GM12878 (cell line): ENCODE measurements around the gene GH1. TPM values are rescaled to one million over a fixed set of nuclear protein-coding genes. Genes with fewer than 3 reads are reported as not detected.

Source experiments
- ATAC-seq: fragments of 200-7000 bp; cut with Tn5 transposase; 3 replicates; pipeline ENCODE4 v1.9.1; 2020; ENCODE audit warnings: mild to moderate bottlenecking, moderate library complexity
- BruUV-seq: library from RNA; stranded (reverse); fragments of 400-500 nt; replicated peaks from 2 replicates; lab custom pipeline; 2021; lab: Mats Ljungman, UMichigan
- CTCF ChIA-PET: fragments of 300-600 bp; sonication (Branson Sonifier 250); formaldehyde crosslinking; extraction: SDS; loops from one replicate; lab custom pipeline; 2021; ENCODE audit warnings: inconsistent platforms; lab: Yijun Ruan, JAX
- POLR2A ChIA-PET: fragments of 350-600 bp; formaldehyde crosslinking; extraction: SDS; loops from one replicate; lab custom pipeline; 2021; ENCODE audit warnings: inconsistent platforms; lab: Charles Lee
- RAD21 ChIA-PET: fragments of 300-600 bp; sonication (Branson Sonifier 250); formaldehyde crosslinking; loops from one replicate; lab custom pipeline; 2023; ENCODE audit warnings: antibody characterized with exemption; ENCODE audit not compliant: unreplicated experiment; lab: Charles Lee
- SMC1A ChIA-PET: fragments of 300-600 bp; sonication (Branson Sonifier 250); formaldehyde crosslinking; loops from one replicate; lab custom pipeline; 2023; ENCODE audit not compliant: unreplicated experiment, uncharacterized antibody; lab: Charles Lee
- DNase-seq: peaks from one replicate; pipeline ENCODE4 v3.0.0-alpha.2; 2011; ENCODE audit warnings: low read depth, low spot score
- FAIRE-seq: peaks from 3 replicates; lab custom pipeline; 2011; peaks lifted over from hg19 to GRCh38; lab: Jason Lieb, UNC
- H2AFZ ChIP-seq: 2 replicates; pipeline ENCODE4 v1.6.0; 2011; ENCODE audit warnings: low read depth, low read length, control low read depth; ENCODE audit not compliant: control insufficient read depth
- H3K27ac ChIP-seq: 2 replicates; pipeline ENCODE4 v1.5.1; 2011; ENCODE audit warnings: control low read depth; ENCODE audit not compliant: control insufficient read depth, insufficient read depth
- H3K27me3 ChIP-seq, 2 experiments: replicated peaks in 1 of 2; 2 replicates each; pipeline versions ENCODE4 v1.6.0 to v1.6.1; 2011; ENCODE audit warnings: low read length in 1 of 2; ENCODE audit not compliant: control insufficient read depth in 2 of 2, insufficient read depth in 2 of 2
- H3K36me3 ChIP-seq, 2 experiments: 2 replicates each; pipeline ENCODE4 v1.5.1; 2011; ENCODE audit warnings: low read length in 1 of 2; ENCODE audit not compliant: control insufficient read depth in 2 of 2, insufficient read depth in 2 of 2
- H3K4me1 ChIP-seq: 2 replicates; pipeline ENCODE4 v1.6.1; 2011; ENCODE audit warnings: mild to moderate bottlenecking, low read length, moderate library complexity, mixed read lengths; ENCODE audit not compliant: control insufficient read depth, insufficient read depth
- H3K4me2 ChIP-seq: 2 replicates; pipeline ENCODE4 v1.6.0; 2011; ENCODE audit warnings: control low read depth; ENCODE audit not compliant: control insufficient read depth, insufficient read depth
- H3K4me3 ChIP-seq: fragments of 200-600 bp; sonication (generic); 2 replicates; pipeline ENCODE4 v1.5.1; 2016
- H3K79me2 ChIP-seq: 2 replicates; pipeline ENCODE4 v1.6.0; 2011; ENCODE audit warnings: low read length; ENCODE audit not compliant: control insufficient read depth, insufficient read depth
- H3K9ac ChIP-seq: 2 replicates; pipeline ENCODE4 v1.8.0; 2011; ENCODE audit warnings: low read length, control low read depth, mixed read lengths; ENCODE audit not compliant: control insufficient read depth, insufficient read depth
- H3K9me3 ChIP-seq: replicated peaks from 3 replicates; pipeline ENCODE4 v1.5.1; 2011; ENCODE audit warnings: mild to moderate bottlenecking, low read length; ENCODE audit not compliant: control insufficient read depth, insufficient read depth
- H4K20me1 ChIP-seq: 2 replicates; pipeline ENCODE4 v1.6.0; 2011; ENCODE audit not compliant: control insufficient read depth, insufficient read depth
- CBFB ChIP-seq: IDR thresholded peaks from 2 replicates; pipeline ENCODE4 v1.6.1; 2016; ENCODE audit warnings: antibody characterized with exemption, low read depth
- CBX5 ChIP-seq: sonication (generic); IDR thresholded peaks from 2 replicates; pipeline ENCODE4 v1.6.1; 2016; ENCODE audit warnings: low read depth, moderate library complexity, mild to moderate bottlenecking, inconsistent platforms
- EGR1 ChIP-seq, 2 experiments: IDR thresholded peaks; 1 replicate in 1 of 2; 2 replicates in 1 of 2; pipeline ENCODE4 v1.6.1; 2011 to 2012; ENCODE audit warnings: low read depth in 2 of 2, low read length in 2 of 2, borderline replicate concordance in 1 of 2, mild to moderate bottlenecking in 1 of 2, moderate library complexity in 1 of 2
- ESRRA ChIP-seq: IDR thresholded peaks from 2 replicates; pipeline ENCODE4 v1.6.1; 2012; ENCODE audit warnings: mild to moderate bottlenecking, low read length, improper control_type of control experiment
- ETV6 ChIP-seq, 2 experiments: fragments of 450-650 bp in 1 of 2; IDR thresholded peaks in 1 of 2; conservative IDR thresholded peaks in 1 of 2; 2 replicates each; pipeline ENCODE4 v1.6.1; 2014; ENCODE audit warnings: antibody characterized with exemption in 1 of 2, borderline replicate concordance in 1 of 2, low read depth in 1 of 2, mild to moderate bottlenecking in 1 of 2, moderate library complexity in 1 of 2
- NFXL1 ChIP-seq: fragments of 450-650 bp; IDR thresholded peaks from 2 replicates; pipeline ENCODE4 v1.6.1; 2017; ENCODE audit warnings: antibody characterized with exemption, mild to moderate bottlenecking, borderline replicate concordance
- NFYA ChIP-seq: IDR thresholded peaks from 2 replicates; pipeline ENCODE4 v1.6.1; 2011; ENCODE audit warnings: low read depth, mild to moderate bottlenecking, low read length, improper control_type of control experiment, borderline replicate concordance
- POLR2A ChIP-seq: IDR thresholded peaks from 2 replicates; pipeline ENCODE4 v1.6.1; 2011; ENCODE audit warnings: low read depth, mild to moderate bottlenecking, low read length
- RELA ChIP-seq: fragments of 450-650 bp; IDR thresholded peaks from 2 replicates; pipeline ENCODE4 v1.8.0; 2014; ENCODE audit warnings: borderline replicate concordance; ENCODE audit not compliant: partially characterized antibody
- SIN3A ChIP-seq: IDR thresholded peaks from 2 replicates; pipeline ENCODE4 v1.6.1; 2012; ENCODE audit warnings: low read depth, low read length, improper control_type of control experiment
- SP1 ChIP-seq: IDR thresholded peaks from one replicate; pipeline ENCODE4 v1.6.1; 2011; ENCODE audit warnings: low read depth, low read length
- SREBF1 ChIP-seq: IDR thresholded peaks from 2 replicates; pipeline ENCODE4 v1.6.1; 2012; ENCODE audit warnings: mild to moderate bottlenecking, low read length
- ZBTB11 ChIP-seq: fragments of 450-650 bp; formaldehyde crosslinking; IDR thresholded peaks from 2 replicates; pipeline ENCODE4 v1.5.0; 2022; ENCODE audit warnings: mild to moderate bottlenecking, missing genetic modification characterization
- ZNF274 ChIP-seq: IDR thresholded peaks from one replicate; pipeline ENCODE4 v1.8.0; 2011; ENCODE audit not compliant: insufficient read length, insufficient read depth
- WGBS: methylation state at CpG from one replicate; pipeline ENCODE4 v1.1.6; 2016; ENCODE audit warnings: low lambda C conversion rate; ENCODE audit not compliant: insufficient replicate concordance, insufficient coverage; ENCODE audit errors: missing lambda C conversion rate; 5-methylcytosine and 5-hydroxymethylcytosine counted together
- in situ Hi-C: fragments of 300-500 bp; cut with MboI; formaldehyde crosslinking; loops from 9 replicates; pipeline ENCODE4 v1.14.3; 2018; ENCODE audit warnings: mixed read lengths
- intact Hi-C: fragments of 100-400 bp; cut with micrococcal nuclease; formaldehyde crosslinking; loops from one replicate; pipeline ENCODE4 v1.14.2; 2022; ENCODE audit not compliant: unreplicated experiment
- polyA plus RNA-seq, 11 experiments: library from polyadenylated mRNA; depleted of rRNA in 4 of 11; unstranded in 6 of 11; stranded (reverse) in 5 of 11; fragments of >200 nt; fragmentation: Nextera tagmentation in 4 of 11; fragmentation: Illumina TruSeq in 1 of 11; extraction: Ambion mirVana in 4 of 11; extraction: Trizol in 1 of 11; gene quantifications; 1 replicate in 1 of 11; 2 replicates in 10 of 11; pipeline versions ENCODE4 v1.2.1 to v1.2.3, GENCODE V29; 2011 to 2016; ENCODE audit warnings: inconsistent platforms in 2 of 11, missing spikeins in 2 of 11, low read depth in 1 of 11
- total RNA-seq, 4 experiments: library from RNA; depleted of rRNA in 3 of 4; stranded (reverse); fragments of >200 nt in 3 of 4; fragmentation: Illumina TruSeq in 1 of 4; extraction: Trizol in 1 of 4; gene quantifications; 2 replicates each; pipeline versions ENCODE4 v1.2.1 to v1.2.3, GENCODE V29; 2013 to 2021
- TF ChIP-seq, protein P1 (sequence below), 3 experiments: IDR thresholded peaks in 2 of 3; conservative IDR thresholded peaks in 1 of 3; 2 replicates each; pipeline ENCODE4 v1.5.1; 2011; ENCODE audit warnings: low read depth in 3 of 3, low read length in 3 of 3, mild to moderate bottlenecking in 3 of 3, control low read depth in 2 of 3, moderate library complexity in 2 of 3, inconsistent platforms in 1 of 3, mixed read lengths in 1 of 3; ENCODE audit not compliant: control insufficient read depth in 2 of 3, insufficient read depth in 1 of 3; ENCODE audit errors: extremely low read depth in 1 of 3
- TF ChIP-seq, protein P2 (sequence below): fragments of 450-650 bp; IDR thresholded peaks from 2 replicates; pipeline ENCODE4 v1.6.1; 2018; ENCODE audit warnings: borderline replicate concordance, mild to moderate bottlenecking; ENCODE audit not compliant: partially characterized antibody

Gene GH1
- total and polyA plus RNA-seq, 10 of the 15 experiments (the other 5 are each of a cell fraction or from before 2014, with no cell fraction given) = 0.13 to 0.42 TPM; not detected in 8

DNA sequence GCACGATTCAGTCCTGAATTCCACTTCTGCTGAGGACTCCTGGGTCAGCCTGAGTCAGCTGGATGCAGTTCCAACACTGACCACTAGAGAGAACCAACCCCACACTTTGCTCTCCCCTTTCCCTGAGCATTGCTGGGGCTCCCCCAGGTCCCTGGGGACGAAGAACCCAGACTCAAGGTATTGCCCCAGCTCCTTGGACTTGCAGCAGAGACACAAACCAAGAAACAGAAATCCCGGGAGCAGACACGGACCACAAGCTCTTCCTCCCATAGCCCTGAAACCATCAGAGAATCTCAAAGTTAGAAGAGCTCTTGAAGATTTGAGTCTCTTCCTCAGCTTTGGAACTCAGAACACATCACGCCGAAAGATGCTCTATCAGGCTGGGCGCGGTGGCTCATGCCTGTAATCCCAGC lies 678 bp upstream of the GH1 start:
- no peaks in the 10 kb centered on the region for H3K36me3 ChIP-seq
- H3K4me2 ChIP-seq = no peak overlapping the region
- ATAC-seq (peak; percentile 83), FAIRE-seq (peak; percentile 35), DNase-seq (peak; percentile 71)
- no peaks in the 10 kb centered on the region for H4K20me1 ChIP-seq
- 30% methylated on average over 7 of the region's 8 CpGs for WGBS
- H3K9ac ChIP-seq = no peak overlapping the region
- in situ Hi-C loops (no loop called here), intact Hi-C loops (loop anchor here (1.0 to 2.0 kb wide), 6 partner anchors 27 to 213 kb away; no protein-coding TSS in a partner anchor)
- ChIA-PET CTCF (interaction anchor here (0.5 to 17.4 kb wide), 40 partner anchors 8 to 361 kb away, joined by 3 to 481 read pairs (median 5); partner anchors contain the start of genes CD79B, ERN1 and ICAM2), RAD21 (interaction anchor here (0.7 to 9.2 kb wide), 20 partner anchors 9 to 213 kb away, joined by 3 to 288 read pairs (median 5); partner anchors contain the start of genes CD79B, ERN1 and ICAM2), POLR2A (interaction anchor here (0.6 to 2.8 kb wide), 10 partner anchors 12 to 352 kb away, joined by 3 to 22 read pairs (median 5); partner anchors contain the start of genes CD79B and ICAM2), SMC1A (interaction anchor here (0.6 to 14.0 kb wide), 22 partner anchors 11 to 226 kb away, joined by 3 to 248 read pairs (median 5); partner anchors contain the start of genes CD79B and ICAM2)
- no peaks in the 10 kb centered on the region for H3K9me3 ChIP-seq
- H3K27me3 ChIP-seq = no peaks in the 10 kb centered on the region
- no peak overlapping the region for H3K4me3 ChIP-seq
- BruUV-seq = no TSS peak
- peaks cover 16% of the 10 kb centered on the region for H3K4me1 ChIP-seq
- H2AFZ ChIP-seq = no peak overlapping the region
- no peaks in the 10 kb centered on the region for H3K79me2 ChIP-seq
- H3K27ac ChIP-seq = no peak overlapping the region
- TF ChIP-seq, protein P1, sequence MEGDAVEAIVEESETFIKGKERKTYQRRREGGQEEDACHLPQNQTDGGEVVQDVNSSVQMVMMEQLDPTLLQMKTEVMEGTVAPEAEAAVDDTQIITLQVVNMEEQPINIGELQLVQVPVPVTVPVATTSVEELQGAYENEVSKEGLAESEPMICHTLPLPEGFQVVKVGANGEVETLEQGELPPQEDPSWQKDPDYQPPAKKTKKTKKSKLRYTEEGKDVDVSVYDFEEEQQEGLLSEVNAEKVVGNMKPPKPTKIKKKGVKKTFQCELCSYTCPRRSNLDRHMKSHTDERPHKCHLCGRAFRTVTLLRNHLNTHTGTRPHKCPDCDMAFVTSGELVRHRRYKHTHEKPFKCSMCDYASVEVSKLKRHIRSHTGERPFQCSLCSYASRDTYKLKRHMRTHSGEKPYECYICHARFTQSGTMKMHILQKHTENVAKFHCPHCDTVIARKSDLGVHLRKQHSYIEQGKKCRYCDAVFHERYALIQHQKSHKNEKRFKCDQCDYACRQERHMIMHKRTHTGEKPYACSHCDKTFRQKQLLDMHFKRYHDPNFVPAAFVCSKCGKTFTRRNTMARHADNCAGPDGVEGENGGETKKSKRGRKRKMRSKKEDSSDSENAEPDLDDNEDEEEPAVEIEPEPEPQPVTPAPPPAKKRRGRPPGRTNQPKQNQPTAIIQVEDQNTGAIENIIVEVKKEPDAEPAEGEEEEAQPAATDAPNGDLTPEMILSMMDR (IDR thresholded peaks at IDR 0.05 in 2 of 3, conservative IDR thresholded peaks at IDR 0.05 in 1 of 3; ENCODE audit: control insufficient read depth in 2 of 3, extremely low read depth in 1 of 3, insufficient read depth in 1 of 3, low read depth in 3 of 3, low read length in 3 of 3) = peak; percentile 92 to 97 (median 94)
- TF ChIP-seq SREBF1 (no peak), POLR2A (no peak), NFYA (no peak), NFXL1 (no peak), RELA (peak; percentile 77), CBX5 (no peak), ESRRA (no peak), ZBTB11 (no peak), ZNF274 (no peak), EGR1 (IDR thresholded peaks at IDR 0.05; ENCODE audit: borderline replicate concordance in 1 of 2, low read depth in 2 of 2, low read length in 2 of 2) (no peak), SIN3A (no peak), ETV6 (conservative IDR thresholded peaks at IDR 0.05 in 1 of 2, IDR thresholded peaks at IDR 0.05 in 1 of 2; ENCODE audit: borderline replicate concordance in 1 of 2, low read depth in 1 of 2) (no peak), SP1 (peak; percentile 26), CBFB (no peak)
- TF ChIP-seq, protein P2, sequence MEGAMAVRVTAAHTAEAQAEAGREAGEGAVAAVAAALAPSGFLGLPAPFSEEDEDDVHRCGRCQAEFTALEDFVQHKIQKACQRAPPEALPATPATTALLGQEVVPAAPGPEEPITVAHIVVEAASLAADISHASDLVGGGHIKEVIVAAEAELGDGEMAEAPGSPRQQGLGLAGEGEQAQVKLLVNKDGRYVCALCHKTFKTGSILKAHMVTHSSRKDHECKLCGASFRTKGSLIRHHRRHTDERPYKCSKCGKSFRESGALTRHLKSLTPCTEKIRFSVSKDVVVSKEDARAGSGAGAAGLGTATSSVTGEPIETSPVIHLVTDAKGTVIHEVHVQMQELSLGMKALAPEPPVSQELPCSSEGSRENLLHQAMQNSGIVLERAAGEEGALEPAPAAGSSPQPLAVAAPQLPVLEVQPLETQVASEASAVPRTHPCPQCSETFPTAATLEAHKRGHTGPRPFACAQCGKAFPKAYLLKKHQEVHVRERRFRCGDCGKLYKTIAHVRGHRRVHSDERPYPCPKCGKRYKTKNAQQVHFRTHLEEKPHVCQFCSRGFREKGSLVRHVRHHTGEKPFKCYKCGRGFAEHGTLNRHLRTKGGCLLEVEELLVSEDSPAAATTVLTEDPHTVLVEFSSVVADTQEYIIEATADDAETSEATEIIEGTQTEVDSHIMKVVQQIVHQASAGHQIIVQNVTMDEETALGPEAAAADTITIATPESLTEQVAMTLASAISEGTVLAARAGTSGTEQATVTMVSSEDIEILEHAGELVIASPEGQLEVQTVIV = no peak
